Mammary epithelial cell (primary cell): Measurements from ENCODE around the gene SPATA20.

Experiments used
- EZH2 ChIP-seq: IDR thresholded peaks from 2 replicates; pipeline ENCODE4 v1.6.1; 2012; ENCODE audit warnings: low read length, inconsistent platforms, borderline replicate concordance
- TF ChIP-seq, protein P1 (sequence below), 2 donors: IDR thresholded peaks in 1 of 2; conservative IDR thresholded peaks in 1 of 2; 2 replicates each; pipeline ENCODE4 v1.5.1; 2011 to 2012; ENCODE audit warnings: inconsistent platforms in 2 of 2, low read length in 2 of 2, mild to moderate bottlenecking in 2 of 2, control low read depth in 1 of 2, low read depth in 1 of 2; ENCODE audit not compliant: insufficient read depth in 1 of 2; ENCODE audit errors: extremely low read depth in 1 of 2

DNA sequence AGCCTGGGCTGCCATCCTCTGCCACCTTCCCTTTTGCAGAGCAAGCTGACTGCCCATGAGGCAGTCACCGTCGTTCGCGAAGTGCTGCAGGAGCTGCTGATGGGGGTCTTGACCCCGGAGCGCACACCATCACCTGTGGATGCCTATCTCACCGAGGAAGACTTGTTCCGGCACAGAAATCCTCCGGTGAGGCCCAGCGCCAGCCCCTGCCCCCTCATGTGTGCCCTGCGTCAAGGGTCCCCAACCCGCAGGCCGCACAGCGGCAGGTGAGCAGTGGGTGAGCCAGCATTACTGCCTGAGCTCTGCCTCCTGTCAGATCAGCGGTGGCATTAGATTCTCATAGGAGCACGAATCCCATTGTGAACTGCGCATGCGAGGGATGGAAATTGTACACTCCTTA is 22.1 kb upstream of the SPATA20 start:
- TF ChIP-seq, protein P1, sequence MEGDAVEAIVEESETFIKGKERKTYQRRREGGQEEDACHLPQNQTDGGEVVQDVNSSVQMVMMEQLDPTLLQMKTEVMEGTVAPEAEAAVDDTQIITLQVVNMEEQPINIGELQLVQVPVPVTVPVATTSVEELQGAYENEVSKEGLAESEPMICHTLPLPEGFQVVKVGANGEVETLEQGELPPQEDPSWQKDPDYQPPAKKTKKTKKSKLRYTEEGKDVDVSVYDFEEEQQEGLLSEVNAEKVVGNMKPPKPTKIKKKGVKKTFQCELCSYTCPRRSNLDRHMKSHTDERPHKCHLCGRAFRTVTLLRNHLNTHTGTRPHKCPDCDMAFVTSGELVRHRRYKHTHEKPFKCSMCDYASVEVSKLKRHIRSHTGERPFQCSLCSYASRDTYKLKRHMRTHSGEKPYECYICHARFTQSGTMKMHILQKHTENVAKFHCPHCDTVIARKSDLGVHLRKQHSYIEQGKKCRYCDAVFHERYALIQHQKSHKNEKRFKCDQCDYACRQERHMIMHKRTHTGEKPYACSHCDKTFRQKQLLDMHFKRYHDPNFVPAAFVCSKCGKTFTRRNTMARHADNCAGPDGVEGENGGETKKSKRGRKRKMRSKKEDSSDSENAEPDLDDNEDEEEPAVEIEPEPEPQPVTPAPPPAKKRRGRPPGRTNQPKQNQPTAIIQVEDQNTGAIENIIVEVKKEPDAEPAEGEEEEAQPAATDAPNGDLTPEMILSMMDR (conservative IDR thresholded peaks at IDR 0.05 in 1 of 2, IDR thresholded peaks at IDR 0.05 in 1 of 2; ENCODE audit: extremely low read depth in 1 of 2, insufficient read depth in 1 of 2, low read depth in 1 of 2, low read length in 2 of 2) = no peak
- TF ChIP-seq EZH2 = no peak
